ENCODE measurements around the gene KIF5A.
"Not testable (repeated sequence)": the region's sequence is repeated elsewhere in the genome, so short reads cannot be mapped to it uniquely, and the experiment has no call there.

The KIF5A gene

DNA sequence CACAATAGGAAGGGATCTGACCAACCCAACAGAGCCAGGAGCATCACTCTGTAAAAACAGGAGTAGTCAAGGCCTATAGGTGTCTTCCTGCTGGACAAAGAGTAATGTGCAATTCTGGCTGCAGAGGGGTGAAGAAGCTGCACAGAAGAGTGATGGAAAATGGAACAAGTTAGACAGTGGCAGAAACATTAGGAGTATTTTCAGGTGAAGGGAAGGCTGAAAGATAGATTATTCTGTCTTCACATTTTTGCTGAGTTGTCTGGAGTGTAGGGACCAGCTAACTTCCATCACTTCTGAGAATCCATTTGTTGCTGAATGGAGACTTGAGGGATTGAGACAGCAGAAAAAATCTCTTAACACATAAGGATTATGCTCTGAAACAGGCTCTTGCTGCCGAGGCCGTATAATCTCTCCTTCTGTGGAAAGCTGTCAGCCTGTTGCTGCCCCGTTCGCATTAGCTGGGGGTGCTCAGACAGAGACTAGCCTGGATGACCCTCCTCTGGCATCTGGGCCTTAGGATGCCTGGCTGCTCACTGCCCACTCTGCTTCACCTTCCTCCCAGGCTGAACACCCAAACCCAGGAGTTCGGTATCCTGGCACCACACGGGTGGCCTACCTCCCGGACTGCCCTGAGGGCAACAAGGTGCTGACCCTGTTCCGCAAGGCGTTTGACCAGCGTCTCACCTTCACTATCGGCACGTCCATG, 58.3 kb downstream of the KIF5A start:
- no peak for DNase-seq (ENCODE audit: low read depth)

GRCh38 chr12:57609101-57609780, 59.4 kb downstream of the KIF5A start:
- no peak for DNase-seq (ENCODE audit: low read depth)

DNA sequence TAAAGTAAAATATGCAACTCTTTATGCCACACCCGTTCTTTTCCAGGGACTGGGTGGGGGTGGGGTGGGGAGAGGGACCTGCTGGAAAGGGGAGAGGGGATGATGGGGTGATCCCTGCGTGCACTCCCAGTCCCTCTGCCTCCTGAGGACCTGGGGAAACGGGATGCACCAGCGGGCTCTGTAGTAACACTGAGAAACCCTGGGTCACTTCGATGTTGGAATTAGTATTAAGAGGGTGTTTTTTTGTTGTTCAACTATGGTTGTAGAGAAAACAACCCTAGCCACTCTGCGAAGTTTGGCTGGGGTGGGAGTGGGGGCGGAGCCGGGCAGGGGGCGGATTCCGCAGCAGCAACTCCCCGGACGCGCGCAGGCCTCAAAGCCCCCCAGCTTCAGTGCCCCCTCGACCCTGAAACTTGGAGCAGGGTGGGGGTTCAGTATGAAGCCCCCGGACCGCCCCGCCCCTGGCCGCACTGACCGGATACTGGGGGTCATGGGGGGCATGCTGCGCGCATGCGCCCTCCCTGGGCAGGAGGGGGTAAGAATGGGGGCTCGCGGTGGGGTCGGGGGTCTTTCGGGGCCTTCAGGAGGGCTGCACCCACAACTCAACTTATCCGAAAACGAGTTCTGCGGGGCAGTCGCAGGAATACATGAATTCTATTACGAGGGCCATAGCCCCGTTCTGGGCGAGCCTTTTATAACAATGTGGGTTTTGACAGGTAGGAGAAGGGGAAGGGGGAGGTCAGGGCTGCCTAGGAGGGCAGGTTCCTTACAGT, 60.1 kb downstream of the KIF5A start:
- DNase-seq (ENCODE audit: low read depth): no peak

DNA sequence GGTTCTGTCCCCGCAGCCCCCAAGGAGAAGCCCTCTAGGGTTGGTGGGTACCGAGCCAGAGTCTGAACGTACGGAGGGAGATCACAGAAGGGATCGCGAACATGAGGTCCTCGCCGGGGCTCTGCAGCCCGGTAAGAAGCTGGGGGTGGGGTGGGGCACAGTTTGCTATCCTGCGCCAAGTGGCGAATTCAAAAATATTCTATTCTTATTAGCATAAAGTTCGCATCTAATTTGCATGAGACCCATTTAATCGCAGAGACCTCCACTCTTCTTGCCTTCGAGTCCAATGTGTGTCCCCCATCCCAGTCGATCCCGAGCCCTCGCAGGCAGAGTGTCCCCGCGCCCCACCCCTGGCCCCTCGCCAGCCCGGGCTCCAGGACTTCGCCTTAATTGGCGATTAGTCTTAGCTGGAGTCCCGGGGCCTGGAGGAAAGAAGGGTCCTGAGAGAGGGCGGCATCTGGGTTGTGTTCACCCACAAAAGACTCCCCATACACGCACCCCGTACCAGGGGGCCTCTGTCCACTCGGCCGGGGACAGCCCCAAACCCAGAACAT, 60.8 kb downstream of the KIF5A start:
- DNase-seq (ENCODE audit: low read depth): no peak

DNA sequence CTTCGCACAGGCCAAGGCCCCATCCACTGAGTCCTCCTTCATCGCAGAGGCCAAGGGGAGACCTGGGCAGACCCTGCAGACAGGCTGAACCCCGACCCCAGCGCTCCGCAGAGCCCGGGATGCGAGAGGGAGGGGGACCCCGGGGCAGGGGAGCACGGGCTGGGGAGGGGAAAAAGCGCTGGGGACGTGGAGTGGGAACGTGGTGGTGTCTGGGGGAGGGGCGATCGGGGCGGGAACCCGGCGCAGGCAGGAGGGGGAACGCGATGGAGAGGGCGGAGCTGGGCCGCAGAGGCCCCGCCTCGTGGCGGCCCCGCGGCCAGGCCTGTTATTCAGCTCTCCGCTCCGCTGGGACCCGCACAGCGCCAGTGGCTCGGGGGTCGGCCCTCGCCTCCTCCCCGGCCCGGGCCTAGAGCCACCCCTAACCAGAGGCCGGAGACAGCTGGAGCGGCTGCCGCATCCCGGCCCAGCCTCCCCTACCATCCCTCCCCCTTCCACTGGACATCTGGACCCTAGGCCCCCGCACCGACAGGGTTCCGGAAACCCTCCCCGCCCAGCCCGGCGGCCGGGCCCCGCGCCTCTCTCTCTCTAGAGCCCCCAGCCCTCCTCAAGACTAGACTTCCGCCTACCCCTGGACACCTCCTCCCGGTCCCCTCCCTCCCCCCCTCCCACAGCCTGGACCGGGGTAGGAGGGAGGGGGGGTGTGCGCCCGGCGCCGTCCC, 61.4 kb downstream of the KIF5A start, which contains the start of gene ARHGEF25:
Gene ARHGEF25, plus strand, starts transcription at position 328 of the 719 bp plus-strand sequence. CDS start 460 bp downstream, outside the sequence.
- no peak for DNase-seq (ENCODE audit: low read depth)

DNA sequence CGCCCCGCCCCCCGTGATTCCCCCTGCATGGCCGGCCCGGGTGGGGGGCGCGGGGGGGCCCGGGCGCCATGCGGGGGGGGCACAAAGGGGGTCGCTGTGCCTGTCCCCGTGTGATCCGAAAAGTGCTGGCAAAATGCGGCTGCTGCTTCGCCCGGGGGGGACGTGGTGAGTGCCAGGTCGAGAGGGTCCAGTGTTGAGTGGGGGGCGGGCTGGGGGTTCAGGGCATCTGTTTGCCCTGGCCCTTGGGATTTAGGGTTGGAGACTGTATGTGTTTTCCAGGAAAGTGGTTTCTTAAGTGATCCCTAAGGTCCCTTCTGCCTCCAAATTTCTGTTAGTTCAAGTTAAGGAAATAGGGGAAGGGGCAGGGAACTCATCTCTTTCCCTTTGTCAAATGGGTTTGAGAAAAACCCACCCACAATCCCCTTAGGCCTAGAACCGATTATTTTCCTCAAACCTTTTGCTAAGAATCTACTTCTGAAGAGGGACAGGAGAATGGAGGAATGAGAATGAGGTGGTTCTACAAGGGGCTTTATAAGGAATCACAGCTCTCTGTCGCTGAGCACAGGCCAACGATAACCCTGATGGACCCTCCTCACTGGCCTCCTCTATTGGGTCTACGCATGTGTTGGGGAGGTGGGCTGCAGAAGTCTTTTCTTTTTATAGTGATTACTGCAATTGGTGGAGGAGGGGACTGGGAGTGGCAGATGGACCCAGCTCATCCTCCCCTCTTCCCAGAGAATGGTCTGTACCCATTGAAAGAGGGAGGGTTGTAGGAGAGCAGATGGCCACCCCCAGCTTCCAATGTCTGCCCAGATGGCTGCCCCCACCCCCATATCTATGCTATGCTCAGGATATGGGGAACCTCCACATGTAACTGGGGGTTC, 62.2 kb downstream of the KIF5A start:
- no peak for DNase-seq (ENCODE audit: low read depth)

GRCh38 chr12:57612711-57613426, 63.0 kb downstream of the KIF5A start:
- DNase-seq (ENCODE audit: low read depth): no peak

DNA sequence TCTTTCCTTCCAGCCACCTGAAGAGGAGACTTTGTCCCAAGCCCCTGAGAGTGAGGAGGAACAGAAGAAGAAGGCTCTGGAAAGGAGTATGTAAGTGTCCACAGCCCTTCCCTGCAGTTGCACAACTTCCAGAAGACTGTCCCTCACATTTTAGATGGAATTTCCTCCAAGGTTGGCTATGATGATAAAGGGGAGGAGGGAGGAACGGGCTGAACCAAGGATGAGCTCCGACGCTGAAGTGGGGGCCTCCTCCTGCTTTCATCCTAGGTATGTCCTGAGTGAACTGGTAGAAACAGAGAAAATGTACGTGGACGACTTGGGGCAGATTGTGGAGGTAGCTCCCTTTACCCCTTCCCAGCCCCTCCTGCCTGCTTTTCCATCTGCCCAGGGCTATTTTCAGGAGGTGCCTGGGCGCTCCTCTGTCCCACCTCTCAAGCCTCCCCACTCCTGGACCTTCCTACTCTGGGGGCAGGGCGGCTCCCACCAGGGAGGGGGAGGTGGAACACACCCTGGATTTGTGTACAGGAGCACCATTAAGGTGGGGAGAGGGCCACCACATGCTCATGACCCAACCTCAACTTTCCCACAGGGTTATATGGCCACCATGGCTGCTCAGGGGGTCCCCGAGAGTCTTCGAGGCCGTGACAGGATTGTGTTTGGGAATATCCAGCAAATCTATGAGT, 63.7 kb downstream of the KIF5A start:
- no peak for DNase-seq (ENCODE audit: low read depth)

DNA sequence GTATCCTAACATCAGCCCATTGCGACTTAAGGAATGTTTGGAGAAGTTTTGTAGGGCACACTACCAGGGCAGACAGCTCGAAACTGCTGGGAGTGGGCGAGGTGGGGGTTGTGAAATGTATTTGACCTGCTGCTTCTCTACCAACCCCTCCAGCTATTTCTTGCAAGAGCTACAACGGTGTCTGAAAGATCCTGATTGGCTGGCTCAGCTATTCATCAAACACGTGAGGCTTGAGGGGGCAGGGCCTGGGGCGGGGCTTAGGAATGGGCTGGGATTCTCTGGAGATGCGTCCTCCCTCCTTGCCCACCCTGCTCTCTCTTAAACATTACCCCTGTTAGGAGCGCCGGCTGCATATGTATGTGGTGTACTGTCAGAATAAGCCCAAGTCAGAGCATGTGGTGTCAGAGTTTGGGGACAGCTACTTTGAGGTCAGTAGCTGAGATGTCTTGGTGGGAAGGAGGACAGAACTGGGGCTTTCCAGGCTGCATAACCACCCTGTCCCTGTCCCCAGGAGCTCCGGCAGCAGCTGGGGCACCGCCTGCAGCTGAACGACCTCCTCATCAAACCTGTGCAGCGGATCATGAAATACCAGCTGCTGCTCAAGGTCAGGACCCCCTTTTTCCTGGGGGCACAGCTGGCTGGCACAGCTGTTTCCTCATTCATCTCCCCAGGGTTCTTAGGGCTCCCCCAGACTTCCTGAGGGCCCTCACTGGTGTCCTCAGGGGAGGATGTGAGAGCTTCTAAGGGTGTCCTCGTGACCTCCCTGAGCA, 64.5 kb downstream of the KIF5A start:
- DNase-seq (ENCODE audit: low read depth): no peak

GRCh38 chr12:57614948-57615500, 65.2 kb downstream of the KIF5A start:
- DNase-seq (ENCODE audit: low read depth): no peak

- DNase-seq (ENCODE audit: low read depth): no peak
Observed at GRCh38 chr12:57615637-57616036, 65.8 kb downstream of the KIF5A start.

DNA sequence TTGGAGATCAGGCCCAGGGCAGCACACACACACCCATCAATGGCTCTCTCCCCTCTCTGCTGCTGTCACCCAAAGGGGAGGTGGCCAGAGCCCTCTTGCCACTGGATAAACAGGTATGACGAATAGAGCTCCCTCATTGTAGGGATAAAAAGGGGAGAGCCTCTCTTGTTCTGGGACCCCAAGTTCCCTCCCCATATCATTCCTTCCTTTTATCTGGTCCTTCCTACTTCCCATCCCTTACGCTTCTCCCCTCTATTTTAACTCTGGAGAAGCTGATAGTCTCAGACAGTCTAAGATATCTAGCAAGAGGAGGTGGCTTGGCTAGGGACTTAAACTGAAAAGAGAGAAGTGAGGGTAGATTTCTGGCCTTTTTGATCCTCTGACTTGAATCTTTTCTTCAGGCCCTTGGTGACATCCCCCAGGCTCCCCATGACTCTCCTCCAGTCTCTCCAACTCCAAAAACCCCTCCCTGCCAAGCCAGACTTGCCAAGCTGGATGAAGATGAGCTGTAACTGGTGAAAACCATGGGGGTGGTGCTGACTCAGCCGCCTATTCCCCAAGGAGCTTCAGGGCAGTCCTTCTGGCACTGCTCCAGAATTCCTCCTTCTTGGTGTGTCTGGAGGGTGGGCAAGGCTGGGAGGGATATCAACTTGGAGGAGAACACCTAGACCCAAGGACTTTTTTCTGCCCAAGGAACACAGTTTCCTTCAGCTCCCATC, 66.7 kb downstream of the KIF5A start:
- DNase-seq (ENCODE audit: low read depth): no peak

GRCh38 chr12:57617942-57618341, 68.1 kb downstream of the KIF5A start:
- no peak for DNase-seq (ENCODE audit: low read depth)

DNA sequence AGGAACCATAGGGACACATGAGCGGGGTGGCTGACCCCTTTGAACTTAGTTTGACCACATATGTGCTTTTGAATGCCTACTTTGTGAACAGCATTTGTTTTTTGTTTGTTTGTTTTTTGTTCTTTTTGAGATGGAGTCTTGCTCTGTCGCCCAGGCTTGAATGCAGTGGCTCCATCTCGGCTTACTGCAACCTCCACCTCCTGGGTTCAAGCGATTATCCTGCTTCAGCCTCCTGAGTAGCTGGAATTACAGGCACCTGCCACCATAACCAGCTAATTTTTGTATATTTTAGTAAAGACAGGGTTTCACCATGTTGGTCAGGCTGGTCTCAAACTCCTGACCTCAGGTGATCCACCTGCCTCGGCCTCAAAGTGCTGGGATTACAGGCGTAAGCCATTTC, 68.6 kb downstream of the KIF5A start:
- not testable (repeated sequence) for DNase-seq (ENCODE audit: low read depth)

DNA sequence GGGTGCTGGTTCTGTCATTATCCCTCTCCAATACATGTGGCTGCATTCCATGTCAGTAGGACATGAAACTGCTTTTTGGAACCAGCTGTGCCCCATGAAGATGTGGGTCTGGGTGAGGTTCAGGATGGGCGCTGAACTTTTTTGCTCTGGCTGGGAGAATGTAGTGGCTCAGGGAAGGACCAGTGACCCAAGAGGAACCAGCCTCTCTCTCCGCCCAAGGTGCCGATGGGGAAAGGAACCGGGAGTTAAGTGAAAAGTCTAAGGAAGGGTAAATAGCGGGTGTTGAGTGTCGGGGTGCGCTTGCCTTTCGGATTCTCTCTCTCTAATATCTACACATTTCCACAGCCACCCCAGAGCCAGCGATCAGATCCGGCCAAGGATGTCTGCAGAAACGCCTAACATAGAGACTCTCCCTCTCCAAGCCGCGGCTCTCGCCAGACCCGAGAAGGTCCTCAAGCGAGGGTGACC, 69.2 kb downstream of the KIF5A start:
- no peak for DNase-seq (ENCODE audit: low read depth)

GRCh38 chr12:57619434-57620244, 69.8 kb downstream of the KIF5A start:
- DNase-seq (ENCODE audit: low read depth): no peak
